Mesothelial cell of epicardium (in vitro differentiated cells): ENCODE measurements around the gene ITGB8. TPM values are rescaled to one million over a fixed set of nuclear protein-coding genes. Genes with fewer than 3 reads are reported as not detected.

Experiments used
- DNase-seq, 2 experiments: peaks; one replicate each; pipeline ENCODE4 v3.0.0; 2021; ENCODE audit warnings: low spot score in 2 of 2; ENCODE audit not compliant: unreplicated experiment in 2 of 2
- H3K27ac Mint-ChIP-seq: 2 replicates; pipeline ENCODE4 v1.8.0; 2021; ENCODE audit warnings: mixed read lengths
- H3K27me3 Mint-ChIP-seq: 2 replicates; pipeline ENCODE4 v1.8.0; 2021; ENCODE audit warnings: low read depth, mixed read lengths
- H3K36me3 Mint-ChIP-seq: 2 replicates; pipeline ENCODE4 v1.8.0; 2021; ENCODE audit warnings: mixed read lengths
- H3K4me1 Mint-ChIP-seq: 2 replicates; pipeline ENCODE4 v1.8.0; 2021; ENCODE audit warnings: mixed read lengths
- H3K4me3 Mint-ChIP-seq: 2 replicates; pipeline ENCODE4 v1.8.0; 2021; ENCODE audit warnings: mild to moderate bottlenecking, moderate library complexity, mixed read lengths
- H3K9me3 Mint-ChIP-seq: 2 replicates; pipeline ENCODE4 v1.8.0; 2021; ENCODE audit warnings: mixed read lengths
- CTCF ChIP-seq: fragments of 200-600 bp; sonication (generic); IDR thresholded peaks from one replicate; pipeline ENCODE4 v1.5.0; 2021; ENCODE audit warnings: antibody characterized with exemption; ENCODE audit not compliant: unreplicated experiment
- total RNA-seq: library from RNA; stranded (reverse); gene quantifications from 3 replicates; pipeline ENCODE4 v1.2.1, GENCODE V29; 2021

The ITGB8 gene
- total RNA-seq, 1 donor from 2014 or later: 15.6 TPM

DNA sequence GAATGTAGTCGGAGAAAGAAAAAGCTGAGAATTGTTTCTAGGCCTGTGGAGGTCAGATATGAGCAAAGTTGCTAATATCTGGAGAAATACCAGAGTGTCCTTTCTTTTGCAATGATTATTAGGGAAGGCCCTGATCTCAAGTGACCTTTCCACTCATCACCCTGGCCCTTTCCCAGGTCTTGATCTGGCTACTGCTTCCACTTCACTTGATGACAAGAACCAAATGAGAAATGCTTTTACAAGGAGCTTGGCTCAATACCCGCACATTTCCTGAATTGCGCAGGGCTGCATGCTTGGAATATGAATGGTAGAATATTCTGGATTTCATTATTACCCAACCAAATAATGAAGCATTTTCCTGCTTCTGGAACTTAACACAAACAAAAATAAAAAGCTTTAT lies 104.6 kb downstream of the ITGB8 start:
- H3K27ac Mint-ChIP-seq: no peak overlapping the region
- DNase-seq: no peak

GRCh38 chr7:20438248-20438647 lies 107.5 kb downstream of the ITGB8 start:
- Mint-ChIP-seq H3K4me3 (no peak overlapping the region), H3K27ac (no peak overlapping the region), H3K36me3 (no peaks in the 10 kb centered on the region), H3K27me3 (no peaks in the 10 kb centered on the region), H3K9me3 (peaks cover 3% of the 10 kb centered on the region), H3K4me1 (peaks cover 28% of the 10 kb centered on the region)
- DNase-seq: no peak
- no peak for TF ChIP-seq CTCF

More for the DNA sequence above, 104.6 kb downstream of the ITGB8 start:
- no peaks in the 10 kb centered on the region for H3K36me3 Mint-ChIP-seq
- H3K4me1 Mint-ChIP-seq: peaks cover 24% of the 10 kb centered on the region
- no peaks in the 10 kb centered on the region for H3K27me3 Mint-ChIP-seq
- H3K9me3 Mint-ChIP-seq: no peaks in the 10 kb centered on the region
- TF ChIP-seq CTCF: no peak
- no peak overlapping the region for H3K4me3 Mint-ChIP-seq

GRCh38 chr7:20438694-20439376 lies 108.1 kb downstream of the ITGB8 start:
- TF ChIP-seq CTCF: no peak
- Mint-ChIP-seq H3K4me1 (peaks cover 30% of the 10 kb centered on the region), H3K27ac (no peak overlapping the region)

GRCh38 chr7:20439416-20440185 lies 108.9 kb downstream of the ITGB8 start:
- peaks cover 32% of the 10 kb centered on the region for H3K4me1 Mint-ChIP-seq
- no peaks in the 10 kb centered on the region for H3K36me3 Mint-ChIP-seq
- no peak overlapping the region for H3K4me3 Mint-ChIP-seq
- no peak for DNase-seq
- no peaks in the 10 kb centered on the region for H3K27me3 Mint-ChIP-seq
- no peak for TF ChIP-seq CTCF
- H3K9me3 Mint-ChIP-seq: peaks cover 13% of the 10 kb centered on the region
- no peak overlapping the region for H3K27ac Mint-ChIP-seq

More at GRCh38 chr7:20438694-20439376, 108.1 kb downstream of the ITGB8 start:
- DNase-seq: no peak
- Mint-ChIP-seq H3K27me3 (no peaks in the 10 kb centered on the region), H3K9me3 (peaks cover 5% of the 10 kb centered on the region), H3K4me3 (no peak overlapping the region), H3K36me3 (no peaks in the 10 kb centered on the region)

DNA sequence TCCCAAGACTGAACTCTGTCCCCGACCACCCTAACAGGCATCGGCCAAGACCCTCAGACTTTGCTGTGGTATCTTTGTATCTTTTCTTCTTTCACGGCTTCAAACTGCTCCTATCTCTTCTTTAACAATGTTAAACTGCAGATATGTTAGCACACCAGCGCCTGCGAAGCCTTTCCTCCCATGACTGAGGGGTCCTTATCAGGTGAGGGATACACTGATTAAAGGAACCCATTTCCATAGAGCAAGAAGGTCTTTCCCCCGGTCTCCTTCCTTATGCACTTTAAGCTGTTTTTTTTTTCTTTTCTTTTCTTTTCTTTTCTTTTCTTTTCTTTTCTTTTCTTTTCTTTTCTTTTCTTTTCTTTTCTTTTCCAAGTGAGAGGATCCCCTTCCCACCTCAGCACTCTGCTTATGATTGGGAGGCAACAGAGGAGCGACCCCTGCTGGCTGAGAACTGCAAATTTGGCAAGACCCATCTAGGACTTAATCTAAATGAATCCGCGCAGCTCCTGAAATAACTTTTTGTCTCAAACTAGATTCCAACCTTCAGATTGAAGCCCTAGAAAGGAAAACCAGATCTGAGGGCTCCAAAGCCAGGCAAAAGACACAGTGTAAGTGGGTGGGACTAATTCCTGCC lies 109.9 kb downstream of the ITGB8 start:
- Mint-ChIP-seq H3K36me3 (no peaks in the 10 kb centered on the region), H3K27ac (no peak overlapping the region), H3K9me3 (peaks cover 21% of the 10 kb centered on the region), H3K27me3 (no peaks in the 10 kb centered on the region), H3K4me1 (peaks cover 32% of the 10 kb centered on the region), H3K4me3 (no peak overlapping the region)
- no peak for DNase-seq
- no peak for TF ChIP-seq CTCF
